Activated naive CD4-positive, alpha-beta T cell treated with anti-CD3 and anti-CD28 coated beads, Interleukin-2, amount 50 U/mL, for 16 hours (primary cell): Measurements from ENCODE around the gene RIMBP2.

ENCODE experiments used
- DNase-seq: peaks from one replicate; pipeline ENCODE4 v3.0.0-alpha.2; 2020

RIMBP2 gene

DNA sequence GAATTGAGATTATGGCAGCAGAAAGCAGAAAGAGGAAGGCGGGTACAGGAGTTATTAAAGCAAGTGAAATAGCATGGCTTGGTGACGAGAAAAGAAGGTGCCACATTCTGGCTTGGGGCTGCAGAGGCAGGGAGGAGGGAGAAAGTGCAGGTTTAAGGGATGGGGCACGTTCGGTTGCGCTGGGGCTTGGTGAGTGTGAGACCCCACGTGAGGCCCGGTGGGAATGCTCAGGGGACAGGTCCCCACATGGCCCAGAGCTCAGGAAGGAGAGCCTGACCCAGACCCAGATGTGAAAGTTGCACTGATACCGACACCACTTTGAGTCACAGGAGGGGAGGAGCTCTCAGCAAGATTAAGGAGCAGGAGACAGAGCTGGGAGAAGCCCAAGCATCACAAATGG, 191.3 kb downstream of the RIMBP2 start:
- DNase-seq: no peak

DNA sequence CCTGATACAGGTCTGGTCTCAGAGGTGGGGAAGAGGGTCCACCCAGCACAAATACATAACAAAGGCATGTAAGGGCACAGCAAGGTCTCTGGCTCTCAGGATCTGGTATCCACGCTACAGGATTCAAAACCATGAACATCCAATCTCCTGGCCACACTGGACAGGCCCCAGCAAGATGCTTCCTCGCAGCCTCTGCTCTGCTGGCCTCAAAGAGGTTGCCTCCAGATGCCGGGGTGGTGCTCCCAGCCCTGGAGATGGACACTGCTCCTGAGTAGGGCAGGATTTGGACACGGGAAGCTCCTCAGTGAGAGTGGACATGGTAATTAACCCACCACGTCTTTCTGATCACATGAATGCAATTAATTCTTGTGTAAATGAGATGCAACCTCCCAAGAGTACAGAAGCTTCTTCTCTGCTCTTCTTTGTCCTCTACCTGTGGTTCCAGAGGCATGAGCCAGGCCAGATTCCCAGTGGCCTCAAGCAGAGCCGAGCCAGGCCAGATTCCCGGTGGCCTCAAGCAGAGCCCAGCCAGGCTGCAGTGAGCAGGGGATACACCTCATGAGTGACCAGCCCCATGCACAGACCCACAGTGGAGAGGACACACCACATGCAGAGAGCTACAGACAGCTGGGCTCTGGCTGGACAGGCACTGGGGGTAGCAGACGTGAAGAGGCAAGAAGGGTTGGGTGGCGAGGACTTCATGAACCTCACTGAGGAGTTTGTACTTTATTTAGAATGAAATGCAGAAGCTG, 192.1 kb downstream of the RIMBP2 start:
- DNase-seq: no peak

DNA sequence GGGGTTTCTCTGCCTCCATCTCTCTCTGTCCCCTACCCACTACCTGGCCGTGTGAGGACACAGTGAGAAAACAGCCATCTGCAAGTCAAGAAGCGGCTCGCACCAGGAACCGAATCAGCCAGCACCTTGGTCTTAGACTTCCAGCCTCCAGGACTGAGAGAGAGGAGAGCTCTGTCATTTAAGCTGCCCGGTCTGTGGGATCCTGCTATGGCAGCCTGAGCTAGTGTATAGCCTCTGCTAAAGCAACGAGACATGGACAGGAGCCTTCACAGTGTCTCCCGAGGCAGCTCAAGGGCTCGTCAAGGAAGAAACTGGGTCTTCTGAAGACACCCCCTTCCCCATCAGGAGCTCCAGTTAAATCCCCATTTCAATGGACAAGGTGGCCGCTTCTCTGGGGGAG, 192.9 kb downstream of the RIMBP2 start:
- no peak for DNase-seq

DNA sequence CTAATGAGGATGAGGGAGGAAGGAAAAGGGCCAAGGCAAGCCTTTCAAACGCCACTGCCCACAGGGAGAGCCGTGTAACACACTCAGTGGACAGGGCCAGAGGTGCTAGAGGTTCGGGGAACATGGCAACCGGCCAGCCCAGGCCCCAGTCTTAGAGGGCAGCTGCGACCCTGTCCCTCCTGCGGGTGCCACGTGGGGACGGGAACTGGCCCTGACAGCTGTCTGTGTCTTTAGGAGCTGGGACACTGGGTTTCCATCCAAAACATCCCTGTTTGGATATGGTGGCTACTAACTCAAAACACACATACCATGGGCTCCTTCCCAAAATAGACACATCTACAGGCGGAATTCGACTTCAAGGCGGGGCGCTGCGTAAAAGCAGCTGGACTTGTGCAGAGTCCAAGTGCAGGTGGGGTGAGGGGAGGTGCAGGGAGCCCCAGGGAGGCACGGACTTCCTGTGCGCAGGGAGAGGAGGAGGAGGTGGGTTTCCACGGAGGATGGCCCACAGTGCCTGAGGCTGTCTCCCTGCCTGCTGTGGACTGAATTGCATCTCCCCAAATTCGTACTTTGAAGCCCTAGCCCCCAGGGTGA, 193.8 kb downstream of the RIMBP2 start:
- no peak for DNase-seq

DNA sequence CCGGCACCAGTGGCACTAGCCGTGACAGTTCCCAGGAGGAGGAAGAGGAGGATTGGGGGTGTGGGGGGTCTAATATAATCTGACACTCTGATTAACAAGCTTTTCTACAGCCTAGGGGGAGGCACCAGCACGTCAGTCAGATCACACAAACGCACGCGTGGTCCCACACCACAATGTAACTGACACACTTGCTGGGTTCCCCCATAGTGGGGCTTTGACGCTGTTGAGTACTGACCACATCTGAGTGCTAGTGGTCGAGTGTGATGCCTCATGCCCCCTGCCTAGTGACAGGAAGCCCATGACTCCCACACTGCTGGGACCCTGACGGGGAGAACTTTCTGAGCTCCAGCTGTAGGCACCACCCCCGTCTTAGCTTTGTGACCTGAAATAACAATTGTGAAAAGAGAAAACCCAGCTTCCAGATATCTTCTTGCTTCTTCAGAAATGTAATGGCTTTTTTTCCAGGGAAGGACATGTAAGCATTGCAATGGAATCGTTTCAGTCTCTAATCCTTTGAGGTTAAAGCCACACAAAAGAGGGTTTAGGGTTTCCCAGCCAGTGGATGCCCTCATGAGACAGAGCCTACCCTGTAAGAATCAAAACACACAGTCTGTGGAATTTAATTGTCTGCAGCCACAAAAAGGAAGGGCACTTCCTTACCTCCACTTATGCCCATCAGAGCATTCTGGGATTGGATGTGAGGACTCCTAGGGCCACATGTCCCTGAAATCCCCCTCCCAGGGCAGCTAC, 194.5 kb downstream of the RIMBP2 start:
- DNase-seq: no peak

DNA sequence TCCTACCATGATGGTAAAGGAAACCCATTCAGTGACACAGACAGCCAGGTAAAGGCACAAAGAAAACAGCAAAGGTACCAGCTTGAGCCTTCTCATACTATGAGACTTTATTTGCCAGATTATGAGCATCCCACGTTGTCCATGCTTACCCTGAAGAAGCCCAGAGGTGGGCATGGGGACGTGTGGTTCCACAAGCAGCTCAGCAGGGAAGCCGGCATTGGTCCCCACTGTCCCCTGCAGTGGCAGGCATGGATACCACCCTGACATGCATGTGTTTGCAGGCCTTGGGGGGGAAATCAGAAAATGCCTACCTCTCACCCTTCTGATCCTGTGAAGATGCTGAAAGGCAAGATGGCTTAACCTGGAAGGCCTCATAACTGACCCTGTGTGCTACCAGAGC, 195.3 kb downstream of the RIMBP2 start:
- no peak for DNase-seq

DNA sequence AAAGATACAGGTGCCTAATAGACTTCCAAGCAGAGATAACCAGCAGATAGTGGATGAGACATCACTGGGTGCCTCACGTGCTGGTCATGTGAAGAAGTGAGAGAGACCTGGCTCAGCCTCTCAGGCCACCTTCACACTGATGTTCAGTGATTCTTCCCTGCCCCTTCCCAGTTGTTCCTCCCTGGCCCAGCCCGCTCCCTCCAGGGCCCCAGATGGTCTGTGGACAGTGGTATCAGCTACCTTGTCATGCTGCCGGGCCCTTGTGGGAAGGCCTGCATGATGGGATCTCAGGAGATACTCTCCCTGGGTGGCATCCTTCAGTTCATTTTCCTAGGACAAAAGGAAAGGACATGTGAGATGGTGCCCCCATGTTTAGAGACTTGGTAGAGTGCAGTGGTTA, 198.5 kb downstream of the RIMBP2 start:
- no peak for DNase-seq

DNA sequence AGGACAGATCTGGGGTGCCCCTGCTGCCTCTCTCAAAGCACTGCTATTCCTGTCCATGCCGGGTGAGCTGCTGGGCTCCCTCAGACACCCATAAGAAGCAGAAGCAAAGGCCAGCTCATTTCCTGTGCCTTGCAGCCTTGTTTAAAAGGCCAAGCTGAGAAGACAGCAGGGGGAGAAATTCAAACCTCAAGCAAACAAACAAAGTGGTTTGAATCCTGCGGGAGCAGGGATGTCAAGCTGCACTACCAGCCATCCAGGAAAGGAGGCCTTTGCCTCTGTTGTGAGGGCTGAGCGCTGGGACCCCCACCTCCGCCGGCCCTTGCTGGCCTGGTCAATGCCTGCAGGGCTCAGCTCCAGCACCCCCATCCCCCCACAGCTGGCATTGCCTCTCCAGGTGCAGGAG, 201.9 kb downstream of the RIMBP2 start:
- no peak for DNase-seq

DNA sequence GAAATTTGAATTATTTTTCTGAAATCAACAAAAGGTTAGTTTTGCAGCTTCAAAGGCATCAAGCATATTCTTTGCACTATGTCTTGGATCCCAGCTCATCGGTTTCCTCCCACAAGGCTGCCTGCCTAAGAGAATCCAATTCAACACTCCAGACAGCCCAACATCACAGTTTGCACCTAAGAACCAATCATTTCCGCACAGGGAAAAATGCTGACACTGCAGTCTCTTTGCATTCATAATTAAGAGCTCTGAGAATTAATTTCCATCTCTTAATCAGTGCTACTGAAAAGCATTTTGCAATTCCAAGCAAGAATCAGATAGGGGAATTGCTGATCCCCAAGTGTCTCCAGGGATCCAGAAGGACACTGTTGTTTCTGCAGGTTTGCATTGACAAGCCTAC, 202.5 kb downstream of the RIMBP2 start:
- no peak for DNase-seq

DNA sequence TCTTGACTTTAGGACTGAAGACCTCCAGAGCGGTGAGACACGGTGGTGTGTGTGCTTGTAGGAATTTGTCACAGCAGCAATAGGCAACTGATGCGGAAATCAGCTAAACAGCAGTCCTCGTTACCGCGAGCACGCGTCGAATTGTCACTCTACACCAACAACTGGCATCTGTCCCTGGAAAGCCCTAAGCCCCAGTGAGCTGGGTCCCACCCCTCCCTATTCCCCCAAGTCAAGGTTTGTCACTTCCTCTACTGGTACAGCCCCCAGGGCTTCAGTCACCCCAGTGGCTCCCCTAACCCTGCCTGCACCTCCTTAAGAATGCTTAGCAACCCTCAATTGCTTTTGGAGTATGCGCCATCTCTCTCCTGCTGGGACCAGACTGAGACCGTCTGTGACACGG, 204.8 kb downstream of the RIMBP2 start:
- DNase-seq: no peak

DNA sequence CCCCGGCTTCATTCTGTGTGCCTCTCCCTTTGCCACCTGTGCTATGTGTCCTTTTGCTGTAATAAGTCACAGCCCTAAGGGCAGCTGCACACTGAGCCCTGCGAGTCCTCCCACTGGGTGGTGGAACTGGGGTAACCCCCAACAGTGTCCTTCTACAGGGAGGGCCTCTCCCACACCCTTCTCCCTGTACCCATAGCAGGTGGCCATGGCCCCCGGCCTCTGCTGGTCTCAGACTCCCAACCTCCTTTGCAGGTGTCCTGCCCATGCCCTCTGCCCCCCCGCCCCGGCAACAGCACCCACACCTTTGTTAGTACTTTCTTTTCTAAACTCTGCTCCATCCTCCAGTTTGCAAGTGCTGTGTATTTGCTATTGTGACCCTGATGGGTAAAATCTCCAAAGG, 206.6 kb downstream of the RIMBP2 start:
- no peak for DNase-seq

DNA sequence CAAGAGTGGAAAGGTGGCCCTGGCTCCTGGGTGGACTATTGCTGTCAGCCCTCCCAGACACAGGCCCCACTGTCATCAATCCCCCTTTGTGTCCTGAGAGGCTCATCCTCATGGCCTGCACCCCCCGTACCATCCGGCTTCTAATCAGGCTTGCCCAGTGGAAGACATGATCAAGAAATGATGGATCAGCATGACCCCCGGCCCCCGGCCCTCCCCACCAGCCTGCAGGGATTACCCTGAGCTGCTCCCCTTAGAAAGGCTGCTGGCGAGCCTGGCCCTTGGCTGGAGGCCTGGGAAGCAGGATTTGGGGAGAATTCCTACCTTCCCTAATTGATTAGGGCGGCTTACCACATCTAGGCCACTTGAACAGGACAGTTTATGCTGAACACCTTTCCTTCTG, 207.3 kb downstream of the RIMBP2 start:
- no peak for DNase-seq

DNA sequence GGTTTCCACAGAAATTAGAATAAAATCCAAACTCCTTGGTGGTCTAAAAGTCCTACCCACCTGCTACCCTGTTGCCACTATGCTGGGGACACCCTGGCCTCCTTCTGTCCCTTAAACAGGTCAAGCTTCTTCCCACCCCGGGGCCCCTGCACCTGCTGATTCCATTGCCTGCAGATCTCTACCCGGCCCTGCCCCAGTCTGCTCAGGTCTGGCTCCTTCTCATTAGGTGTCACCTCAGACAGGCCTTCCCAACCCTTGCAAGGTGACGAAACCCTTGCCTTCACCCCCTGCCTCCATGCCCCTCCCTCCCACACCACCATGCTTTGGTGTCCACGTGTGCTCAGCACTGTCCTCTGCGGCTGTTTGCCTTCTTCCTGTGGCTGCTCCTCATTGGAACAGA, 207.8 kb downstream of the RIMBP2 start:
- no peak for DNase-seq

DNA sequence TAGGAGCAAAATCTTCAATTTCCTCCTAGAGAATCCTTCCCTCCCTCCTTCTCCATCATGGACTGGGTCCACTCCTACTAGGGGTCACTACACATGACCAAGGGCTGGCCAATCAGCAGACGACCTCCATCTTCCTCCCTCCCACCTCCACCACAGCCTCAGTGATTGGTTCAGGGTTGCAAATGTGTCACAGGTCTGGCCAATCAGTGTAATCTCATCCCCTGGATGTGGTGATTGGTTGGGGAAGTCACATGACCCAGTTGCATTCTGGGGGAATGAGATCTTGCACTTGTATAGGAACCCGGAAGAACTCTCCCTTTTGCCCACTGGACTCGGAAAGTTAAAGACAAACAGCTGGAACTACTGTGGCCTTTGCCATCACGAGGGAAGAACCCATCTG, 209.3 kb downstream of the RIMBP2 start:
- DNase-seq: no peak

DNA sequence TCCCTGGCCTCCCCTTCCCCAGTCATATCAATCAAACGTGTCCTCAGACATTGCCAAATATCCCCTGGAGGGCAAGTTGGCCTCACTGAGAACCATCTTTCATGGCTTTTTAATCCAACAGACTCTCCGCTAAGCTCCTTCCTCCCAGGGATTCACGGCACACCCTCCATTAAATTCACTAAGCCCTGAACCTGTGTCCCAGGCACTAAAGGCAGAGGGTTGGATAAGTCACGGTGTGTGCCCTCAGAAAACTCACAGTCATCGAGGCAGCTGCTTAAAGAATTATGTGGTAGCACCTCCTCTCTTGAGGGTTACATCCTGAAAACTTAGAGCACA, 211.3 kb downstream of the RIMBP2 start:
- no peak for DNase-seq

DNA sequence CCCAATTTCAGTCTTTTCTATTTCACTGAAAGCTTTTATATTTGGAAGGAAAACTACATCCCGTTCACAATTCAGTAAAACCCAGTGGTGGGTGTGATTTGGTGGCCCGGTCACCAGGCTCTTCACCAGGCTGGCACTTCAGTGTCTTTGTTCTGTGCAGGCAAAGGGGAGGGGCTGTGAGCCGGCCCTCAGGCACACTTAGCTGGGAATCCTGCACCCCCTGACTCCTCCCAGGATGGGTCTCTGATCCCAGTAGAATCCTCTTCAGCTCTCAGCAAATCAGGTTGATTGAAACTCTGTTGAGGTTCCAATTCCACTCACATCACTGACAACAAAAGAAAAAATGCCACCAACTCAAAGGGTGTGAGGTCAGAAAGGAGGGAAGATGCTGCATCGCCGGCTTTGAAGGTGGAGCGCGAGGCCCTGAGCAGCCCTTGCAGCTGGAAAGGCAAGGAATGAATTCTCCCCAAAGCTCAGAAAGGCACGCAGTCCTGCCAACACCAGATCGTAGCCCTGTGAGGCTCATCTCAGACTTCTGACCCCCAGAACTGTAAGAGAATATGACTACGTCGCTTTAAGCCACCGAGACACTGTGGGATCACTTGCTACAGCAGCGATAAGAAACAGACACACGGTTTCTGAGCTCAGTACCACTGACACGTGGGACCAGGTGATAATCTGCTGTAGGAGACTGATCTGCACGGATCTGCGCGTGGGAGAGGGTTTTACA, 211.8 kb downstream of the RIMBP2 start:
- no peak for DNase-seq

DNA sequence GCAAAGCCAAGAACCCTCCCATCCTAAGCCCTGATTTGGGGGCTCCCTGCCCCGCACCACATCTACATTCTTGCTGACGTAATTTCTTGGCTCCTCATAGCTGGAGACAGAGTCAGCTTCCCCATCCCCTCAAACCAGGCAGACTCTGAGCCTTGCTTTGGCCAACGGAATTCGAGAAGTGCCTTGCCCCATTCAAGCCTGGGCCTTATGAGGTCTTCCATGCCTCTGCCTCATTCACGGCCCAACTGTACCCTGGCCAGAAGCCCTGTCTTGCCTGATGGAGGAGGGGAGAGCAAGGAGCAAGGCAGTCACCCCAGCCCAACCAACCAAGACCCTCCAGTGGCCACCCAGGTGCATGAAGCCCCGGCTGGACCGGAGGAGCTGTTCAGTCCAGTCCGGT, 214.3 kb downstream of the RIMBP2 start:
- DNase-seq: no peak

DNA sequence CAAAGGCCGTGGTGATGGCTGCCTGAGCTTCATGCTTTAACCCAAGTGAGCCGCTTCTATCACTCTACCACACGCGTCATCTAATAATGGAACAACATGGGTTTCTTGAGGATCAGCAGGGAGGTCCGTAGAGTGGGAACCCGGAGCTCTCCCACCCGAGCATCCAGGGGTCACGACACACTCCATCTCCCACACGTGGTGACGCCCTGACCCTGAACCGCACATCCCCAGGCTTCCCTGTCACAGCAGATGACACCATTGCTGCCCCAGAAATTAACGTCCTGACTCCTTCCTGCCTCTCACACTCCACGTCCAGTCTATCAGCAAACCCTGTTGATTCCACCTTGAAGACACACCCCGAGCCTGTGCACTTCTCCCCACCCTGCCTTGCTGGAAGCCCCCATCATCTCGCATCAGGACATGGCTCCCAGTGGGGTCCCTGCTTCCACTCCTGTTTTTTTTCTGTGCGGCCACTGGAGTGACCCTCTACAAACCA, 215.2 kb downstream of the RIMBP2 start:
- DNase-seq: no peak

DNA sequence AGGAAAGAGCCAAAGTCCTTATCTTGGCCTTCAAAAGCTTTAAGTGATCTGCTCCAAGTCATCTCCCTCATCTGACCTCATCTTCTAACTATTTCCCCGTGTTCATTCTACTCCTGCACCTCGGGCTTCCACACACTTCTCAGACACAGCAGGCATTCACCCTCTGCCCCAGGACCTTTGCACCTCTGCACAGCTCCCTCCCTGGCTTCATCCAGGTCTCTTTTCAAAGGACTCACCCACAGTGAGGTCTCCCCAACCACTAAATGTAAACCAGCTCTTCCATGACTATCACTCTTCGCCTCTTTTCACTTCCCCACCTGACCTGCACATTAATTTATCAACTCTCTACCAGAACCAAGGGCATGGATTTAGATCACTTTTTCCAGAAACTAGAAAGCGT, 216.6 kb downstream of the RIMBP2 start:
- no peak for DNase-seq

DNA sequence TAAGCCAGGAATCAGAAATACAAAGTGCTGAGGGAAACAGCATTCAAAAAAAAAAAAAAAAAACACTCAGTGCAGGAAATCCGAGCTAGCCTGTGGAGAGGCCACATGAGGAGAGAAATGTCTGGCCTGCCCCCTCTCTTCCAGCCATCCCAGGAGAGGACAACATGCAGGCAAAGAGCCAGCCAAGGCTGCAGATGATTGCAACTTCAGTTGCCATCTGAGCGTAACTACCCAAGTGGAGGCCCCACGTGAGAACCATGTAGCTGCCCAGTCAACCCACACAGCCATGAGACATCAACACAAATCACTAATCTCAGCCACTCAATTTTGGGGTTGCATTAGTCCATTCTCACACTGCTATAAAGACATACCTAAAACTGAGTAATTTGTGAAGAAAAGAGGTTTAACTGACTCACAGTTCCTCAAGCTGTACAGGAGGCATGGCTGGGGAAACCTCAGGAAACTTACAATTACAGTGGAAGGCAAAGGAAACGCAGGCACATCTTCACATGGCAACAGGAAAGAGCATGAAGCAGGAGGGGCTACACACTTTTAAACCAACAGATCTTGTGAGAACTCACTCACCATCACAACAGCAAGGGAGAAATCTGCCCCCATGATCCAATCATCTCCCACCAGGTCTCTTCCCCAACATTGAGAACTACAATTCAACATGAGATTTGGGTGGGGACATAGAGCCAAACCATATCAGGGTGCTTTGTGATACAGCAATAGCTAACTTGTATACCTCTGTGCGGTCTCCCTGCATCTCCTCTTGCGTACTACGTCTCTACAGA, 217.3 kb downstream of the RIMBP2 start:
- DNase-seq: no peak

DNA sequence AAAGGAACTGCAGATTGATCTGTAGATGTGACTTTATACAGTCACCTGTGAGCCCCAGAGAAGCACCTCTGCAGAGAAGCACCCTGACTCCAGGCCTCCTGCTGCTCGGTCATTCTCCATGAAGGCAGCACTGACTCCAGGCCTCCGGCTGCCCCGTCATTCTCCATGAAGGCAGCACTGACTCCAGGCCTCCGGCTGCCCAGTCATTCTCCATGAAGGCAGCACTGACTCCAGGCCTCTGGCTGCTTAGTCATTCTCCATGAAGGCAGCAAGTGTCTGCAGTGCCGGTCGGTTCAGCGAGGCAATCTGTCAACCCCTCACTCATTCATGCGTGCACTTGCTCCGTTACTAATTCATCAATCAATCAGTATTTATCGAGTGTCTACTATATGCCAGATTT, 218.1 kb downstream of the RIMBP2 start:
- DNase-seq: no peak

DNA sequence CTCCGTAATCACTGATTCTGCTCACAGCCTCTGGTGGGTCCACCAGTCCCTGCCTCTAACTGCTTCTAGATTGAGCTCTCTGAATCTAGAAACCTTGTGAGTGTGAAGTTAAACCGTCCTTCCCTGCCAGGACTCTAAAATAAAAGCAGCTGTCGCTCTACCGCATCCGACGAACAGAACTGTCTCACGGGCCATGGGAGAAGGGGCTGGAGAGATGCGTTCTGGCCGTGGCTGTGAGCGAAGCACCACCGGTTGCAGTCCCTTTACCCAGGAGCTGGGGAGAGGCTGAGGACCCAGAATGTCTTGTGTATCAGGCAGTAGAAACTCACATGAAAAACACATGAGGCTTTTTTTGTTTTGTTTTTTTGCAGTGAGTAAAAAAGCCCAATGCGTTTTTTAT, 218.8 kb downstream of the RIMBP2 start:
- DNase-seq: no peak
